Activated T-cell treated with anti-CD3 and anti-CD28 coated beads, Interleukin-2, amount 50 U/mL, for 4 hours (primary cell): ENCODE results near the gene KLHL30. TPM values are rescaled to one million over a fixed set of nuclear protein-coding genes. Genes with fewer than 3 reads are reported as not detected.

Source experiments
- ATAC-seq, 2 donors: fragments of 200-7000 bp; cut with Tn5 transposase; one replicate each; pipeline ENCODE4 v1.10.0; 2021
- DNase-seq: peaks from one replicate; pipeline ENCODE4 v3.0.0-alpha.2; 2020
- H3K27me3 Mint-ChIP-seq: one replicate; pipeline ENCODE4 v1.8.0; 2021; ENCODE audit warnings: low read depth, mixed read lengths
- H3K36me3 Mint-ChIP-seq: one replicate; pipeline ENCODE4 v1.8.0; 2022; ENCODE audit warnings: mixed read lengths; ENCODE audit not compliant: insufficient read depth
- H3K4me1 Mint-ChIP-seq: one replicate; pipeline ENCODE4 v1.8.0; 2021; ENCODE audit warnings: low read depth, mixed read lengths
- H3K4me3 Mint-ChIP-seq: one replicate; pipeline ENCODE4 v1.8.0; 2021; ENCODE audit warnings: mild to moderate bottlenecking, moderate library complexity, mixed read lengths
- H3K9me3 Mint-ChIP-seq: one replicate; pipeline ENCODE4 v1.8.0; 2021; ENCODE audit warnings: mixed read lengths
- total RNA-seq, 3 donors: library from RNA; stranded (reverse); gene quantifications; one replicate each; pipeline ENCODE4 v1.2.1, GENCODE V29; 2021

The KLHL30 gene
- total RNA-seq, 3 donors from 2014 or later: not detected

DNA sequence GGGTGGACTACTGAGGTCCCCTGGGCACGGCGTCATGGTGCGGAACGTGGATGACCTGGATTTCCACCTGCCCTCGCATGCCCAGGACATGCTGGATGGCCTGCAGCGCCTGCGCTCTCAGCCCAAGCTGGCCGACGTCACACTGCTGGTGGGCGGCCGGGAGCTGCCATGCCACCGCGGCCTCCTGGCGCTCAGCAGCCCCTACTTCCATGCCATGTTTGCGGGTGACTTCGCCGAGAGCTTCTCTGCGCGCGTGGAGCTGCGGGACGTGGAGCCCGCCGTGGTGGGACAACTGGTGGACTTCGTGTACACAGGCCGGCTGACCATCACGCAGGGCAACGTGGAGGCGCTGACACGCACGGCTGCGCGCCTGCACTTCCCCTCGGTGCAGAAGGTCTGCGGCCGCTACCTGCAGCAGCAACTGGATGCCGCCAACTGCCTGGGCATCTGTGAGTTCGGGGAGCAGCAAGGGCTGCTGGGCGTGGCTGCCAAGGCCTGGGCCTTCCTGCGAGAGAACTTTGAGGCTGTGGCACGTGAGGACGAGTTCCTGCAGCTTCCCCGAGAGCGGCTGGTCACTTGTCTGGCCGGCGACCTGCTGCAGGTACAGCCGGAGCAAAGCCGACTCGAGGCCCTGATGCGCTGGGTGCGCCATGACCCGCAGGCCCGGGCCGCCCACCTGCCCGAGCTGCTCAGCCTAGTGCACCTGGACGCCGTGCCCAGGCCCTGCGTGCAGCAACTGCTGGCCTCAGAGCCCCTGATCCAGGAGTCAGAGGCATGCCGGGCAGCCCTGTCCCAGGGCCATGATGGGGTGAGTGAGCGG, 2.5 kb downstream of the KLHL30 start:
- H3K27me3 Mint-ChIP-seq: no peaks in the 10 kb centered on the region
- ATAC-seq: no peak
- H3K4me1 Mint-ChIP-seq: peaks cover 6% of the 10 kb centered on the region
- DNase-seq: no peak
- H3K4me3 Mint-ChIP-seq: no peak overlapping the region
- no peaks in the 10 kb centered on the region for H3K36me3 Mint-ChIP-seq
- no peaks in the 10 kb centered on the region for H3K9me3 Mint-ChIP-seq

DNA sequence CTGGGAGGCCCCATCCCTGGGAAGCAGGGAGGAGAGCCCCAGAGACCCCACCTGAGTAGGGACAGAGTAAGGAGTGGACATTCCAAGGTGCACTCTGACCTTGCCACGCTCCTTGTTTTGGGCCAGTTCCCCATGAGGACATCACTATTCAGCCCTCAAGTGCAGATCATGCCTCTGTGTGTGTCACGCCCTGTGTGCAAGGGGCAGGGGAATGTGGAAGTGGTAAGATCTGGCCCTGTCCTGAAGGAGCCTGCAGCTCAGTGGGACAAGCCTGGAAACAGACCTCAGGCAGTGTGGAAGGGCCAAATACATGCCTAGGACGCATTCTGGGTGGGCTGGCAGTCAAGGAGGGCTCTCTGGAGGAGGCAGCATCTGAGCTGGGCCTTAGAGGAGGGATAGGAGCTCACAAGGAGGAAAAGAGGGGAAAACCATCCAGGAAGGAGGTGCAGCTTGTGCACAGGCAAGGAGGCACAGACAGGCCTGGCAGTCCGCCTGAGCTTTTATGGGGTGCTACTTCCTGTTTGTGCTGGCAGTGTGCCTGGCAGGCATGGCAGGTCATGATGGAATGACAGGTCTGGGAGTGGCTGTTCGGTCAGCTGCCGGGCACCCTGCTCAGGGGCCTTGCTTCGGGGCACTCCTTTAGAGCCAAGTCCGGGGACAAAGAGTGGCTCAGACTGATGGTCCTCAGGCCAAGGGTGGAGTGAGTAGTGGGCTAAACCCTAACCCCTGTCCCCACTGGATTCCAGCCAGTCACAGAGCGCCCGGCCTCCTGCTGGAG, 3.3 kb downstream of the KLHL30 start:
- Mint-ChIP-seq H3K9me3 (no peaks in the 10 kb centered on the region), H3K4me1 (peaks cover 6% of the 10 kb centered on the region), H3K27me3 (no peaks in the 10 kb centered on the region), H3K36me3 (no peaks in the 10 kb centered on the region), H3K4me3 (no peak overlapping the region)
- no peak for DNase-seq
- ATAC-seq: no peak

DNA sequence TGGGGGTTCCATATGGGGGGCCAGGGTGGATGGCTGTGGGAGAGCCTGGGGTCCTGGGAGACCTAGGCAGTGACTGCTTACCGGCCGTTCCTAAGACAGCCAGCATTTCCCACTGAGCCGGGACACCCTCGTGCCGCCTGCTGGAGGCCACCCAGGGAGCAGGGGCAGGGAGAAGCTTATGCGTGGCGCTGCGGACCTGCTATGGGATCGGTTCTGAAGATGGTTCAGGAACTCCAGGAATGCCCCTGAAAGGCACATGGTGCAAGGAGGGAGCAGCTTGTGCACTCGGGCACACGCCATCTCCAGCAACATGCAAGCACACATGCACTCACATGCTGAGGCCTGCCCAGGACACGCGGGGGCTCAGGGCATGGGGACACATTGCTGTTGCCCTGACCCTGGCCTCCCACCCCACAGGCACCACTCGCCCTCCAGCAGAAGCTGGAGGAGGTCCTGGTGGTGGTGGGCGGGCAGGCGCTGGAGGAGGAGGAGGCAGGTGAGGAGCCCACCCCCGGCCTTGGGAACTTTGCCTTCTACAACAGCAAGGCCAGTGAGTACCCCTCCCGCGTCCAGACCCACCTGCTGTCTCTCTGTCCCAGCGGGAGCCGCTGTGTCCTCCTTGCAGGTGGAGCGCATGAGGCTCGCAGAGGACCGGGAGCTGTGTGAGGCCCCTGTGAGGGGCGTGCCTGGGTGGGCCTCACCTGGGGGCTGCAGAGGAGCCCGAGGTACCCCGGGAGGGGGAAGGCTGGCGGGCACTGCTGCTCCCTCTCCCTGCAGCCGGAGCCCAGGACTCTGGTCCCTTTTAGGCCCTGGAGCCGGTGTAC, 4.1 kb downstream of the KLHL30 start:
- no peaks in the 10 kb centered on the region for H3K36me3 Mint-ChIP-seq
- H3K27me3 Mint-ChIP-seq: no peaks in the 10 kb centered on the region
- peaks cover 6% of the 10 kb centered on the region for H3K4me1 Mint-ChIP-seq
- no peak overlapping the region for H3K4me3 Mint-ChIP-seq
- no peak for DNase-seq
- no peaks in the 10 kb centered on the region for H3K9me3 Mint-ChIP-seq
- ATAC-seq: no peak

DNA sequence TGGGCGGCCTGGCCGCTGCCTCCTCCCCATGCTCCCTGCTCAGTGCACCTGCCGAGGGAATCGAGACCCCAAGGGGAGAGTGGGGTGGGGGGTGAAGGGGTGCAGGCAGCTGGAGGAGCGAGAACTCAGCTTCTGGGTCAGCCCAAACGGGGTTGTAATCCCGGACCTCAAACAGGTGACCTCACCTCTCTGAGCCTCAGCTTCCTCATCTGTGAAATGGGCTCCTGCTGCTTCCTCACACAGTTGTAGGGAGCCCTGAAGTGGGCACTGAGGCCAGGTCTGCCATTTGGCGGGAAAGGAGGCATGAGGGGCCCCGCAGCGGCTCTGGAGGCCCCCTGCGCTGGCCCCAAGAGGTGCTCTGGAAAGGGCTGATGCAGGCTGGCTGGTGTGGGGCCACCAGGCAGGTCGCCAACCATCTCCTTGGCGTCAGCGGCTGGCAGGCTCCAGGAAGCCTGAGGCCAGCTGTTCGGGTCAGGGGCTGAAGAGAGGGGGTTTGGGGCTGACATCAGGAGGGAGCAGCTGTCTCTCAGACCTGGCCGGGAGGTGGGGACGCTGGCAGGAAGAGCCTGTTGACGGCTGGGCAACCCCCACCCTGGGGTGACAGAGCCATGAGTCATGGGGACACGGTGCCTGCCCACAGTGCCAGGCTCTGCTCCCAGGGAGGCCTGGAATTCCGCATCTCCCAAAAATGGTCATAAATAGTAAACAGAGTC, 4.9 kb downstream of the KLHL30 start:
- Mint-ChIP-seq H3K4me1 (peaks cover 6% of the 10 kb centered on the region), H3K27me3 (no peaks in the 10 kb centered on the region), H3K4me3 (no peak overlapping the region), H3K36me3 (no peaks in the 10 kb centered on the region), H3K9me3 (no peaks in the 10 kb centered on the region)
- ATAC-seq: no peak
- no peak for DNase-seq

DNA sequence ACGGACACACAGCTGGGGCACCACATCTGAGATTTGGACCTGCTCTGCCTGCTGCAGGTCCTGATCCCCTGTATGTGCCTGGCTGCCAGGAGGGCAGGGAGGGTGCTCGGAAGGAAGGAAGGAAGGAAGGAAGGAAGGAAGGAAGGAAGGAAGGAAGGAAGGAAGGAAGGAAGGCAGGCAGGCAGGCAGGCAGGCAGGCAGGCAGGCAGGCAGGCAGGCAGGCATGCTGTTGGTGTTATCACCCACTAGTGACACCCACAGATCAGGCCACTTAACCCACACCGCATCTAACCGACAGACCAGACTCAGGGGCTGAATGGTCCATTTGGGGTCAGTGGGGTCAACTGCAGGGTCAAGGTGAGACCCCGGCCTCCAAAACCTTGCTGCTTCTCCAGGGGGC, 5.8 kb downstream of the KLHL30 start:
- H3K36me3 Mint-ChIP-seq: no peaks in the 10 kb centered on the region

DNA sequence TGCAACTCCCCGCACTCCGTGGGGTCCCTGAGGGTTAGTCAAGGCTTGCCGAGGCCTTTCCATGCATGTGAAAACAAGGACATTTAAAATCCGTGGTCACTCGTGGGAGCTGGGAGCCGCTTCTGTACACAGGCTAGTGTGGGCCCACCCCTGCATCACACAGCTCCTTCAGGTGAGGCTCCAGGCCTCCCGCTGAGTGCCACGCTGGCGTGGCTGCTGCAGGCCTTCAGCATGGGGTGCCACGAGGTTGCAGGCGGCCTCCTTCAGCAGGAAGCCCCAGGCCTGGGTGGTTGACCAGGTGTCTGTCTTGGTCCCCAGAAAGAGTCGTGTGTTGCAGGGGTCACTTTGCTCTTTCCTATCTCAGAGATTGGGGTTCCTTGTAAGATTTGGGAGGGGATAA, 6.6 kb downstream of the KLHL30 start:
- no peak overlapping the region for H3K4me3 Mint-ChIP-seq
- ATAC-seq (no peak), DNase-seq (no peak)
- no peaks in the 10 kb centered on the region for H3K36me3 Mint-ChIP-seq
- H3K4me1 Mint-ChIP-seq: peaks cover 6% of the 10 kb centered on the region
- no peaks in the 10 kb centered on the region for H3K9me3 Mint-ChIP-seq
- H3K27me3 Mint-ChIP-seq: no peaks in the 10 kb centered on the region

More for the DNA sequence above, 5.8 kb downstream of the KLHL30 start:
- H3K4me1 Mint-ChIP-seq: peaks cover 6% of the 10 kb centered on the region
- DNase-seq (no peak), ATAC-seq (no peak)
- no peaks in the 10 kb centered on the region for H3K27me3 Mint-ChIP-seq
- H3K4me3 Mint-ChIP-seq: no peak overlapping the region
- H3K9me3 Mint-ChIP-seq: no peaks in the 10 kb centered on the region

DNA sequence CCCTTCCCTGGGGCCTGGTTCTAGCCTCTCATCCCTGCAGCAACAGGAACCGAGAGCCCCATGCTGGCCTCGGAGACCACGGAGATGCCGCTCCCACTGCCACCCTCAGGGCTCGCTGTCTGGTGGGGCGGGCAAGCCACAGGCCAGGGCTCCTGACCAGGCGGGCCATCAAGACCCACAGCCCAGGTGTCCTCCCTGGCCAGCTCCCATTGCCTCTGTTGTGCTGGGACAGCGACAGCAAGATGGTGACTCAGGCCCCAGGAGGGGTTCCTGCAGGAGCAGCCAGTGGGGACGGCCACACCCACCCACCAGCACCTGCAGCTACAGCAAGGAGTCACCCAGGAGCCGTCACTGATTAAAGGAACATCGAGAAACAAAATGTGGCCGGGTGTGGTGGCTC, 7.4 kb downstream of the KLHL30 start:
- DNase-seq: no peak
- no peaks in the 10 kb centered on the region for H3K27me3 Mint-ChIP-seq
- H3K4me3 Mint-ChIP-seq: no peak overlapping the region
- no peaks in the 10 kb centered on the region for H3K9me3 Mint-ChIP-seq
- H3K4me1 Mint-ChIP-seq: peaks cover 6% of the 10 kb centered on the region
- H3K36me3 Mint-ChIP-seq: no peaks in the 10 kb centered on the region
- no peak for ATAC-seq

DNA sequence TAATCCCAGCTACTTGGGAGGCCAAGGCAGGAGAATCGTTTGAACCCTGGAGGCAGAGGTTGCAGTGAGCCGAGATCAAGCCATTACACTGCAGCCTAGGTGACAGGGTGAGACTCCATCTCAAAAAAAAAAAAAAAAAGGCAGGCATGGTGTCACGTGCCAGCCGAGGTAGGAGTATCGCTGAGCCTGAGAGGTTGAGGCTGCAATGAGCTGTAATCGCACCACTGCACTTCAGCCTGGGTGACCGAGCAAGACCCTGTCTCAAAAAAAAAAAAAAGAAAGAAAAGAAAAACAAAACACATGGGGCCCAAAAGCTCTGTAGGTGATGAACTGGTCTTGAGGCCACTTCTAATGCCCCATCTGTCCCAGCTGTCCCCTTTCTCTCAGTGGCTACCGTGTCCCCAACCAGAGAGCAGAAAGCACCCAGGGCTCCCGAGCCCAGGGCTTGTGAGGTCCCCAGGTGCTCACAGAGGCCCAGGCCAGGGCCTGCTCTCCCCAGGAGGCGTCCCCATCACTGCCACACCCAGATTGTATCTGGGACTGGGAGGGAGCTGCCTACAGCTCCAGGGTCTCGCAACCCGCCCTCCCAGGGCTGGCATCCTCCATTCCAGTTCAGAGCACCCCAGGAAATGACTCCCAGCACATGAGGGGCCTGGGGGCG, 8.5 kb downstream of the KLHL30 start:
- Mint-ChIP-seq H3K4me3 (no peak overlapping the region), H3K27me3 (no peaks in the 10 kb centered on the region), H3K36me3 (no peaks in the 10 kb centered on the region), H3K9me3 (no peaks in the 10 kb centered on the region), H3K4me1 (no peaks in the 10 kb centered on the region)
- ATAC-seq: no peak
- no peak for DNase-seq

DNA sequence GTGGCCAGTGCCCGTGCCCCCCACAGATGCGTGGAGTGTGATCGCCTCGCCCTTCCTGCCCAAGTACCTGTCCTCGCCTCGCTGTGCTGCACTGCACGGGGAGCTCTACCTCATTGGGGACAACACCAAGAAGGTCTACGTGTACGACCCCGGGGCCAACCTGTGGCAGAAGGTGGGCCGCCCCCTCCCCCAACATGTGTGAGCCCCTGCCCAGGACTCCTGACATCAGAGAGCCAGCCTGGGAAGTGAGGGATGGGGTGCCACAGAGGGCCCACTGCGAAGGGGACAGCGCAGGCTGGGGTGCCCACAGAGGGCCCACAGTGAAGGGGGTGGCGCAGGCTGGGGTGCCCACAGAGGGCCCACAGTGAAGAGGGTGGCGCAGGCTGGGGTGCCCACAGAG, 10.5 kb downstream of the KLHL30 start:
- H3K4me1 Mint-ChIP-seq: no peaks in the 10 kb centered on the region
- no peaks in the 10 kb centered on the region for H3K36me3 Mint-ChIP-seq
- DNase-seq: no peak
- H3K27me3 Mint-ChIP-seq: no peaks in the 10 kb centered on the region
- no peak for ATAC-seq
- no peak overlapping the region for H3K4me3 Mint-ChIP-seq
- H3K9me3 Mint-ChIP-seq: no peaks in the 10 kb centered on the region

DNA sequence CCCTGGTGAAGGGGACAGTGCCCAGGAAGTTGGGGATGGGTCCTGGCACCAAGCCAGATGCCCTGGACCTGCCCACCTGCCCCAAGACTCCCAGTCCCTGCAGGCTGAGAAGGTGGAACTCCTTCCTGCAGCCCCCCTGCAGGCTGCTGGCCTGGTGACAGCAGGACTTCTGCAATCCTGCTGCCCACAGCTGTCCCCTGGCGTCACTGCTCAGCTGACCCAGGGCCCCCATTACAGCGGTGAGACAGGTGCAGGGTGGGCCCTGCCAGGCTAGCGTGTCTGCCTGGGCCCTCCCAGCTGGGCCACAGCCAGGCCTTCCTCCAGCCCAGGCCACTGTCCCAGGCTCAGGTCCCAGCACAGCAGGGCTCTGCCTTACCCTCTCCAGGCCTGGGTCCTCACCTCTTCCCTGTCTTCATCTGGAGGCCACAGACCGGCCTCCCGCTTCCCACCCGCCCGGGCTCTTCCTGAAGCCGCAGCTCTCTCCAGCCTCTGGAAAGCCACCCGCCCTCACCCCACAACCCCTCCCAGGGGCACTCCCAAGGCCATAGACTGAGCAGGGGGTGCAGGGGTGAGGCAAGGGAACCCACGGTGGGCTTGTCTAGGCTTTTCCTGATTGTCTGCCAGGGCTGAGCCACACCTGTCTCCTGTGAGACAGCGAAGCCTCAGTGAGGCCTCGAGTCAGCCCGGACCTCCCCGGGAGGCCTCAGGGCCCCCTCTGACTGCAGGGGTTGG, 11.5 kb downstream of the KLHL30 start:
- DNase-seq: no peak
- Mint-ChIP-seq H3K36me3 (no peaks in the 10 kb centered on the region), H3K27me3 (no peaks in the 10 kb centered on the region), H3K9me3 (no peaks in the 10 kb centered on the region), H3K4me1 (no peaks in the 10 kb centered on the region), H3K4me3 (no peak overlapping the region)
- no peak for ATAC-seq

DNA sequence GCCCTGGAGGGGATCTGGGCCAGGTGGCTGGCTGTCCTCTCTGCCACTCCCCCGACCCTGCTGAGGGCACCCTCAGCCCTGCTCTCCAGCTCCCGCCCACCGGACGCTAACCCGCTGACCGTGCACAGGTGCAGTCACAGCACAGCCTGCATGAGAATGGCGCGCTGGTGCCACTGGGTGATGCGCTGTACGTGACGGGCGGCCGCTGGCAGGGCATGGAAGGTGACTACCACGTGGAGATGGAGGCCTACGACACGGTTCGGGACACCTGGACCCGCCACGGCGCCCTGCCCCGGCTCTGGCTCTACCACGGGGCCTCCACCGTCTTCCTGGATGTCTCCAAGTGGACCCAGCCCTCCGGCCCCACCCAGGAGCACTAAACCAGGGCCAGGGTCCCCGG, 12.2 kb downstream of the KLHL30 start:
- no peaks in the 10 kb centered on the region for H3K27me3 Mint-ChIP-seq
- DNase-seq: no peak
- no peaks in the 10 kb centered on the region for H3K4me1 Mint-ChIP-seq
- H3K9me3 Mint-ChIP-seq: no peaks in the 10 kb centered on the region
- no peak for ATAC-seq
- no peak overlapping the region for H3K4me3 Mint-ChIP-seq
- no peaks in the 10 kb centered on the region for H3K36me3 Mint-ChIP-seq

DNA sequence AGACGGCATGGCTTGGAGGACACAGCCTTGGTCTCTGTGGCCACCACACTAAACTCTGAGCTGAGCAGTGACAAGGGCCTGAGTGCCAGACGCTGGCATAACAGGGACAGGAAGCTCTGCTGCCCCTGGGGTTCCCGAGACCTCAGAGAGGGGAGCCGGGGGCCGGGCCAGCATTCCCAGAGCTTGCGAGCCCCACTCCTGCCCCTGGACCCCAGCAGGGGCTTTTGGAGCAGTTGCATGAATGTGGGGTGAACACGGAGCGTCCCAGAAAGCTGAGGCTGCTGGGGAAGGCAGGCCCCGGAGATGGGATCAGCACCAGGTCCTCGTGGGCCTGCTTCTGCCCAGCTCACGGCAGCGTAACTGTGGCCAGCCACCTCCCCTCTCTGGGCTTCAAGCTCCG, 12.7 kb downstream of the KLHL30 start:
- no peaks in the 10 kb centered on the region for H3K4me1 Mint-ChIP-seq
- no peak for DNase-seq
- H3K4me3 Mint-ChIP-seq: no peak overlapping the region
- no peaks in the 10 kb centered on the region for H3K27me3 Mint-ChIP-seq
- no peak for ATAC-seq
- no peaks in the 10 kb centered on the region for H3K9me3 Mint-ChIP-seq
- H3K36me3 Mint-ChIP-seq: no peaks in the 10 kb centered on the region

DNA sequence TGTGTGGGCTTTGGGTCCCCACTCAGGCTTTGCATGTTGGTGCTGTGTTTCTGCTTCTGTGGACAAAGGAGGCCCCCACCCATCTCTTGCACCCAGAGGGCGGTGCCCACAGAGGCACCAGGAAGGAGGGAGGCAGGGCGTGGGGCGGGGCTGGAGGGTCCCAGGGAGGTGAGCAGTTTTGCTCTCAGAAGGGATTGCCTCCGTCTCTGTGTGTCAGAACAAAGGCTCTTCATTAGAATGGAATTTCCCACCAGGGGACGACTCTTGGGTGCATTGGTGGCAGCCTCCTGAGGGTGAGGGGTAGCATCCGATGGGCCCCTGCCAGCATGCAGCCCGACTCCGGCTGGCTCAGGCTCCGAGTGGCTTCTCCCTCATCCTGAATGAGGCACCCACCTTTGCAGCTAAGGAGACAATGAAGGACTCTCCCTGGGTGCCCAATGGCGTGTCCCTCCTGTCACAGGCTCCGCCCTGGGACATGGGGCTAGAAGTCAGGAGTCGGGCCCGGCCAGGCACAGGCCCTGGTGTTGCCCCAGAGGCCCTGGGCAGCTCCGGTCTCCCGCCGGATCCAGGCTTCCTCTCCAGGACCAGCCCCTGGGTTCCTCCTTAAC, 13.3 kb downstream of the KLHL30 start:
- no peak for ATAC-seq
- no peak overlapping the region for H3K4me3 Mint-ChIP-seq
- H3K36me3 Mint-ChIP-seq: no peaks in the 10 kb centered on the region
- H3K4me1 Mint-ChIP-seq: no peaks in the 10 kb centered on the region
- no peaks in the 10 kb centered on the region for H3K27me3 Mint-ChIP-seq
- H3K9me3 Mint-ChIP-seq: no peaks in the 10 kb centered on the region
- DNase-seq: no peak
